Stomach (tissue), 9 donors: ENCODE measurements around the gene UBA7. TPM values are rescaled to one million over a fixed set of nuclear protein-coding genes. Genes with fewer than 3 reads are reported as not detected.

Experiments
- DNase-seq, 2 donors: peaks; one replicate each; pipeline versions ENCODE4 v3.0.0 to v3.0.0-alpha.2; 2013 to 2019
- H3K27ac ChIP-seq, 5 donors: fragments of 200-600 bp in 4 of 5; sonication (generic) in 4 of 5; one replicate each; pipeline ENCODE4 v1.5.1; 2013 to 2019; ENCODE audit warnings: mild to moderate bottlenecking in 1 of 5, moderate library complexity in 1 of 5
- H3K27me3 ChIP-seq, 3 donors: fragments of 200-600 bp; sonication (generic); one replicate each; pipeline ENCODE4 v1.5.1; 2017 to 2019; ENCODE audit warnings: mixed run types in 1 of 3
- H3K36me3 ChIP-seq, 4 donors: fragments of 200-600 bp; sonication (generic); 1 replicate in 3 of 4; 2 replicates in 1 of 4; pipeline ENCODE4 v1.5.1; 2016 to 2019
- H3K4me1 ChIP-seq, 4 donors: fragments of 200-600 bp; sonication (generic); one replicate each; pipeline ENCODE4 v1.5.1; 2016 to 2019
- H3K4me3 ChIP-seq, 4 donors: fragments of 200-600 bp; sonication (generic) in 3 of 4; one replicate each; pipeline ENCODE4 v1.5.1; 2016 to 2019; ENCODE audit warnings: mild to moderate bottlenecking in 1 of 4
- H3K9me3 ChIP-seq, 4 donors: fragments of 200-600 bp; sonication (generic); one replicate each; pipeline ENCODE4 v1.5.1; 2016 to 2019
- CTCF ChIP-seq, 7 experiments: fragments of 450-650 bp in 4 of 7; fragments of 200-600 bp in 3 of 7; sonication (generic) in 3 of 7; IDR thresholded peaks; one replicate each; pipeline ENCODE4 v1.5.1; 2016 to 2019; ENCODE audit warnings: antibody characterized with exemption in 7 of 7, control low read depth in 2 of 7, mild to moderate bottlenecking in 1 of 7
- EP300 ChIP-seq: sonication (generic); formaldehyde crosslinking; IDR thresholded peaks from one replicate; pipeline ENCODE4 v1.6.1; 2017; ENCODE audit warnings: antibody characterized with exemption
- POLR2A ChIP-seq, 4 donors: fragments of 450-650 bp; IDR thresholded peaks; one replicate each; pipeline ENCODE4 v1.6.1; 2016; ENCODE audit warnings: antibody characterized with exemption in 4 of 4, control low read depth in 2 of 4, mild to moderate bottlenecking in 1 of 4, moderate library complexity in 1 of 4
- POLR2AphosphoS5 ChIP-seq, 3 donors: sonication (generic); formaldehyde crosslinking; IDR thresholded peaks; one replicate each; pipeline ENCODE4 v1.6.1; 2016; ENCODE audit warnings: antibody characterized with exemption in 3 of 3
- WGBS, 5 donors: extraction: QIAGEN DNeasy Blood & Tissue Kit in 3 of 5; methylation state at CpG; one replicate each; pipeline versions ENCODE4 v1.1.5 to v1.1.7; 2013 to 2018; 5-methylcytosine and 5-hydroxymethylcytosine counted together
- intact Hi-C: fragments of 100-400 bp; cut with DNase I; formaldehyde crosslinking; loops from one replicate; pipeline ENCODE4 v1.15.1; 2023; ENCODE audit warnings: low total_unique reads
- polyA plus RNA-seq, 3 donors: library from polyadenylated mRNA; stranded (reverse); fragments of 200-250 nt; gene quantifications; one replicate each; pipeline ENCODE4 v1.2.3, GENCODE V29; 2013
- total RNA-seq, 5 donors: library from RNA; depleted of rRNA; stranded (reverse); fragments of >200 nt; gene quantifications; one replicate each; pipeline versions ENCODE4 v1.1.0 to v1.2.3, GENCODE V29; 2014 to 2016
- donor health status: healthy with polysubstance abuse.
- donor health status: Bipolar disorder and iron deficiency.
- donor health status: healthy.

The UBA7 gene
- total and polyA plus RNA-seq, 8 donors: 27.2 to 250 (median 59.9) TPM

- TF ChIP-seq POLR2A (IDR thresholded peaks at IDR 0.05): no peak
- TF ChIP-seq EP300: no peak
- TF ChIP-seq POLR2AphosphoS5 (IDR thresholded peaks at IDR 0.05): no peak
- TF ChIP-seq CTCF (IDR thresholded peaks at IDR 0.05): no peak
- Histone ChIP-seq H3K4me1 (peaks cover 9 to 15% (median 11%) of the 10 kb centered on the region in 4 donors), H3K36me3 (no peaks in the 10 kb centered on the region), H3K4me3 (peak overlapping the region; percentile 54 to 70 (median 65)), H3K27me3 (no peaks in the 10 kb centered on the region), H3K9me3 (no peaks in the 10 kb centered on the region), H3K27ac (peak overlapping the region in 1 of 5 donors; percentile 70)
- intact Hi-C loops: no loop called here
- DNase-seq: peak in 1 of 2 donors; percentile 0
- WGBS, 5 donors: 37 to 65% (median 44%) methylated on average over 4 to 5 of the region's 5 CpGs
These were observed 41.9 kb upstream of the UBA7 start for GRCh38 chr3:49855662-49856061.

GRCh38 chr3:49845694-49846093 is 31.9 kb upstream of the UBA7 start:
- Histone ChIP-seq H3K9me3 (no peaks in the 10 kb centered on the region), H3K27ac (no peak overlapping the region), H3K4me1 (peaks cover 0 to 7% (median under 1%) of the 10 kb centered on the region in 4 donors), H3K4me3 (no peak overlapping the region), H3K36me3 (peaks cover 0 to 8% (median 0%) of the 10 kb centered on the region in 4 donors), H3K27me3 (no peaks in the 10 kb centered on the region)
- no peak for DNase-seq
- WGBS, 5 donors: 69 to 92% (median 90%) methylated on average over 3 of the region's 3 CpGs
- intact Hi-C loops: no loop called here
- no peak for TF ChIP-seq EP300

GRCh38 chr3:49844464-49845183 is 30.9 kb upstream of the UBA7 start:
- Histone ChIP-seq H3K4me1 (peaks cover 0 to 13% (median 6%) of the 10 kb centered on the region in 4 donors), H3K27me3 (no peaks in the 10 kb centered on the region), H3K4me3 (no peak overlapping the region), H3K9me3 (no peaks in the 10 kb centered on the region), H3K36me3 (peaks cover 0 to 8% (median 0%) of the 10 kb centered on the region in 4 donors), H3K27ac (no peak overlapping the region)
- no peak for DNase-seq
- WGBS, 5 donors: 65 to 82% (median 78%) methylated on average over 4 to 5 of the region's 5 CpGs
- no peak for TF ChIP-seq POLR2A (IDR thresholded peaks at IDR 0.05)
- TF ChIP-seq EP300: no peak
- TF ChIP-seq CTCF (IDR thresholded peaks at IDR 0.05): no peak
- TF ChIP-seq POLR2AphosphoS5 (IDR thresholded peaks at IDR 0.05): no peak
- intact Hi-C loops: no loop called here

GRCh38 chr3:49842843-49843517 is 29.2 kb upstream of the UBA7 start:
- intact Hi-C loops: no loop called here
- peaks cover 0 to 21% (median 12%) of the 10 kb centered on the region in 4 donors for H3K4me1 ChIP-seq
- 94 to 100% (median 96%) methylated on average over 2 to 3 of the region's 3 CpGs for WGBS, 5 donors
- H3K27ac ChIP-seq: no peak overlapping the region
- H3K9me3 ChIP-seq: no peaks in the 10 kb centered on the region
- H3K27me3 ChIP-seq: no peaks in the 10 kb centered on the region
- TF ChIP-seq POLR2A (IDR thresholded peaks at IDR 0.05) (no peak), POLR2AphosphoS5 (IDR thresholded peaks at IDR 0.05) (no peak)
- H3K36me3 ChIP-seq: peaks cover 0 to 8% (median 0%) of the 10 kb centered on the region in 4 donors
- peak in 1 of 2 donors; percentile 26 for DNase-seq
- H3K4me3 ChIP-seq: no peak overlapping the region

- Histone ChIP-seq H3K4me1 (peaks cover 0 to 21% (median 12%) of the 10 kb centered on the region in 4 donors), H3K27me3 (no peaks in the 10 kb centered on the region), H3K4me3 (no peak overlapping the region), H3K27ac (no peak overlapping the region), H3K9me3 (no peaks in the 10 kb centered on the region), H3K36me3 (peaks cover 0 to 5% (median 0%) of the 10 kb centered on the region in 4 donors)
- TF ChIP-seq CTCF (IDR thresholded peaks at IDR 0.05): no peak
- TF ChIP-seq POLR2AphosphoS5 (IDR thresholded peaks at IDR 0.05): no peak
- TF ChIP-seq POLR2A (IDR thresholded peaks at IDR 0.05): no peak
- WGBS, 5 donors: 91 to 96% (median 93%) methylated on average over 7 of the region's 7 CpGs
- intact Hi-C loops: no loop called here
- DNase-seq: no peak
These were observed 28.1 kb upstream of the UBA7 start for GRCh38 chr3:49841806-49842205.
